Sigmoid colon (tissue), 4 donors: Measurements from ENCODE around the gene RASSF10.

Experiments used
- EP300 ChIP-seq, 4 donors: sonication (generic); formaldehyde crosslinking; IDR thresholded peaks; one replicate each; pipeline ENCODE4 v1.6.1; 2017; ENCODE audit warnings: antibody characterized with exemption in 4 of 4
- POLR2A ChIP-seq, 2 donors: fragments of 450-650 bp; IDR thresholded peaks; one replicate each; pipeline ENCODE4 v1.6.1; 2016; ENCODE audit warnings: antibody characterized with exemption in 2 of 2, mild to moderate bottlenecking in 2 of 2, moderate library complexity in 2 of 2
- POLR2AphosphoS5 ChIP-seq, 4 donors: sonication (generic); formaldehyde crosslinking; IDR thresholded peaks; one replicate each; pipeline ENCODE4 v1.6.1; 2017; ENCODE audit warnings: antibody characterized with exemption in 4 of 4
- TF ChIP-seq, protein P1 (sequence below), 4 experiments: fragments of 450-650 bp in 3 of 4; fragments of 200-600 bp in 1 of 4; IDR thresholded peaks; one replicate each; pipeline ENCODE4 v1.5.1; 2016 to 2019; ENCODE audit warnings: antibody characterized with exemption in 4 of 4, mild to moderate bottlenecking in 3 of 4, moderate library complexity in 2 of 4

DNA sequence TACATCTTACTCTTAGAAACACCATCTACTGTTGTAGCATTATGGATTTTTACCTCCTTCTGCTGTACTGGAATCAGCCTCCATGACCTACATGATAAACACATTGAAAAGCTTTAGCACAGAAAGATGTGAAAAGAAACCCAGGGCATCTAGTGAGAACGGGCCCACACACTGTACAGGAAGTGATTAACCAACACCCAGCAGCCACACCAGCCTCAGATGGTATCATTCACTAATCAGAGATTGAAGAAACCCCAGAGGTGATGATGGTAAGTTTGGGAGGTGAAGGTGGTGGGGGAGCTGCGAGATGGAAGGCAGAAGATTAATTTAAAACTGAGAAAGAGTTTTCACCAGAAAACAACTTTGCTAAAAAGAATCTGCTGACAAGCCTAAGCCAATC is 46.1 kb downstream of the RASSF10 start:
- TF ChIP-seq POLR2AphosphoS5 (IDR thresholded peaks at IDR 0.05) = no peak
- TF ChIP-seq, protein P1, sequence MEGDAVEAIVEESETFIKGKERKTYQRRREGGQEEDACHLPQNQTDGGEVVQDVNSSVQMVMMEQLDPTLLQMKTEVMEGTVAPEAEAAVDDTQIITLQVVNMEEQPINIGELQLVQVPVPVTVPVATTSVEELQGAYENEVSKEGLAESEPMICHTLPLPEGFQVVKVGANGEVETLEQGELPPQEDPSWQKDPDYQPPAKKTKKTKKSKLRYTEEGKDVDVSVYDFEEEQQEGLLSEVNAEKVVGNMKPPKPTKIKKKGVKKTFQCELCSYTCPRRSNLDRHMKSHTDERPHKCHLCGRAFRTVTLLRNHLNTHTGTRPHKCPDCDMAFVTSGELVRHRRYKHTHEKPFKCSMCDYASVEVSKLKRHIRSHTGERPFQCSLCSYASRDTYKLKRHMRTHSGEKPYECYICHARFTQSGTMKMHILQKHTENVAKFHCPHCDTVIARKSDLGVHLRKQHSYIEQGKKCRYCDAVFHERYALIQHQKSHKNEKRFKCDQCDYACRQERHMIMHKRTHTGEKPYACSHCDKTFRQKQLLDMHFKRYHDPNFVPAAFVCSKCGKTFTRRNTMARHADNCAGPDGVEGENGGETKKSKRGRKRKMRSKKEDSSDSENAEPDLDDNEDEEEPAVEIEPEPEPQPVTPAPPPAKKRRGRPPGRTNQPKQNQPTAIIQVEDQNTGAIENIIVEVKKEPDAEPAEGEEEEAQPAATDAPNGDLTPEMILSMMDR (IDR thresholded peaks at IDR 0.05) = no peak
- TF ChIP-seq POLR2A (IDR thresholded peaks at IDR 0.05) = no peak
- no peak for TF ChIP-seq EP300 (IDR thresholded peaks at IDR 0.05)
